GM23338 (cell line): ENCODE measurements around the gene PEX11A. TPM values are rescaled to one million over a fixed set of nuclear protein-coding genes. Genes with fewer than 3 reads are reported as not detected.

Experiments used
- ATAC-seq: fragments of 200-7000 bp; cut with Tn5 transposase; 3 replicates; pipeline ENCODE4 v1.9.1; 2020
- DNase-seq: peaks from one replicate; pipeline ENCODE4 v3.0.0-alpha.2; 2015; ENCODE audit warnings: low spot score
- H2AFZ ChIP-seq: fragments of 200-600 bp; sonication (generic); 2 replicates; pipeline ENCODE4 v1.8.0; 2016; ENCODE audit warnings: antibody characterized with exemption, mild to moderate bottlenecking, moderate library complexity
- H3F3A ChIP-seq: fragments of 200-600 bp; sonication (generic); replicated peaks from 2 replicates; pipeline ENCODE4 v1.8.0; 2017; ENCODE audit warnings: antibody characterized with exemption, mixed run types, low read depth
- H3K27ac ChIP-seq: fragments of 200-600 bp; sonication (generic); 2 replicates; pipeline ENCODE4 v1.6.1; 2016; ENCODE audit warnings: low read depth
- H3K27me3 ChIP-seq: fragments of 200-600 bp; sonication (generic); 2 replicates; pipeline ENCODE4 v1.8.0; 2016; ENCODE audit warnings: mild to moderate bottlenecking, mixed run types, moderate library complexity; ENCODE audit not compliant: insufficient read depth
- H3K36me3 ChIP-seq: fragments of 200-600 bp; sonication (generic); 2 replicates; pipeline ENCODE4 v1.8.0; 2016; ENCODE audit warnings: mild to moderate bottlenecking; ENCODE audit not compliant: insufficient read depth
- H3K4me1 ChIP-seq: fragments of 200-600 bp; sonication (generic); 2 replicates; pipeline ENCODE4 v1.8.0; 2016; ENCODE audit warnings: mild to moderate bottlenecking, moderate library complexity; ENCODE audit not compliant: insufficient read depth
- H3K4me2 ChIP-seq: fragments of 200-600 bp; sonication (generic); 2 replicates; pipeline ENCODE4 v1.7.1; 2017; ENCODE audit warnings: mixed run types
- H3K4me3 ChIP-seq: fragments of 200-600 bp; sonication (generic); 2 replicates; pipeline ENCODE4 v1.6.1; 2016; ENCODE audit warnings: mixed run types
- H3K79me2 ChIP-seq: fragments of 200-600 bp; sonication (generic); replicated peaks from 2 replicates; pipeline ENCODE4 v1.8.0; 2017; ENCODE audit warnings: mild to moderate bottlenecking; ENCODE audit not compliant: insufficient read depth
- H3K9me2 ChIP-seq: fragments of 200-600 bp; sonication (generic); 2 replicates; pipeline ENCODE4 v1.8.0; 2017; ENCODE audit not compliant: insufficient read depth
- H4K20me1 ChIP-seq: fragments of 200-600 bp; sonication (generic); replicated peaks from 2 replicates; pipeline ENCODE4 v1.8.0; 2017; ENCODE audit warnings: mild to moderate bottlenecking; ENCODE audit not compliant: insufficient read depth
- H3K27ac Mint-ChIP-seq: 2 replicates; pipeline ENCODE4 v1.8.0; 2020; ENCODE audit warnings: inconsistent platforms, mild to moderate bottlenecking, moderate library complexity, mixed read lengths
- H3K27me3 Mint-ChIP-seq: 3 replicates; pipeline ENCODE4 v1.8.0; 2022; ENCODE audit warnings: low read depth, mild to moderate bottlenecking, moderate library complexity, mixed read lengths, inconsistent platforms; ENCODE audit not compliant: insufficient read depth, poor library complexity
- H3K36me3 Mint-ChIP-seq: 3 replicates; pipeline ENCODE4 v1.8.0; 2021; ENCODE audit warnings: low read depth, mild to moderate bottlenecking, inconsistent platforms, moderate library complexity, mixed read lengths
- H3K4me1 Mint-ChIP-seq: 3 replicates; pipeline ENCODE4 v1.8.0; 2020; ENCODE audit warnings: mild to moderate bottlenecking, inconsistent platforms, mixed read lengths
- H3K4me3 Mint-ChIP-seq: 3 replicates; pipeline ENCODE4 v1.8.0; 2021; ENCODE audit warnings: moderate library complexity, mild to moderate bottlenecking, inconsistent platforms, mixed read lengths
- H3K9me3 Mint-ChIP-seq: 3 replicates; pipeline ENCODE4 v1.8.0; 2020; ENCODE audit warnings: moderate library complexity, mild to moderate bottlenecking, inconsistent platforms, mixed read lengths
- CREB1 ChIP-seq: fragments of 250-450 bp; sonication (Bioruptor Pico); IDR thresholded peaks from 2 replicates; pipeline ENCODE4 v1.5.0; 2020; ENCODE audit warnings: low read depth, mild to moderate bottlenecking, moderate library complexity
- EZH2phosphoT487 ChIP-seq: fragments of 200-600 bp; sonication (generic); IDR thresholded peaks from one replicate; pipeline ENCODE4 v1.8.1; 2018; ENCODE audit warnings: antibody characterized with exemption; ENCODE audit not compliant: unreplicated experiment
- NANOG ChIP-seq: IDR thresholded peaks from 2 replicates; pipeline ENCODE4 v1.6.1; 2016; ENCODE audit warnings: antibody characterized with exemption, borderline replicate concordance
- POLR2AphosphoS5 ChIP-seq: IDR thresholded peaks from 2 replicates; pipeline ENCODE4 v1.6.1; 2016; ENCODE audit warnings: antibody characterized with exemption, low read depth
- STAT1 ChIP-seq: IDR thresholded peaks from one replicate; pipeline ENCODE4 v1.6.1; 2016; ENCODE audit warnings: antibody characterized with exemption; ENCODE audit not compliant: unreplicated experiment
- polyA plus RNA-seq: library from polyadenylated mRNA; unstranded; fragments of >200 nt; fragmentation: Nextera tagmentation; extraction: Ambion mirVana; gene quantifications from 2 replicates; pipeline ENCODE4 v1.2.1, GENCODE V29; 2016
- total RNA-seq: library from RNA; depleted of rRNA; stranded (reverse); fragments of >200 nt; shearing (Covaris generic); gene quantifications from 2 replicates; pipeline ENCODE4 v1.2.3, GENCODE V29; 2014
- TF ChIP-seq, protein P1 (sequence below): IDR thresholded peaks from one replicate; pipeline ENCODE4 v1.6.1; 2018; ENCODE audit warnings: antibody characterized with exemption; ENCODE audit not compliant: unreplicated experiment
- TF ChIP-seq, protein P2 (sequence below): fragments of 250-450 bp; sonication (Bioruptor Pico); IDR thresholded peaks from 2 replicates; pipeline ENCODE4 v1.5.0; 2020; ENCODE audit warnings: mild to moderate bottlenecking, moderate library complexity

PEX11A gene
- total and polyA plus RNA-seq, 2 experiments from 2014 or later: 2.1 to 4.8 TPM

DNA sequence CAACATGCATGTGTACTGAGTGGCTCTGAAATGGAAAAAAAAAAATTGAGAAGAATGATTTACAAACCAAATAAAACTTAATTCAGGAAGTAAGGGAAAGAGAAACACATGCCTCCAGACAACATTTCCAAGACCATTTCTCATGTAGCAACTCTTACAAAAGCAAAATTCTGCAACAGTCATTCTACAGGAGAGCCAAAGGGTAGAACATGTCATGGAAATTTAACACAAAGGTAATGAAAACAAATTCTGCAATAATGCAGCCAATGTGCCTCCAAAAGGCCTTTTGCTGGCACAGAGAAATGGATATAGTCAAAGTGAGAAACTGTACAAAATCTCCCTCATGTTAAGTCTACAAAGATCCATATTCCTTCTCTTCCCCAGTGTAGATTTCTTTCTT lies 4.0 kb downstream of the PEX11A start:
- Histone ChIP-seq H3K79me2 (no peaks in the 10 kb centered on the region), H3K27ac (no peak overlapping the region), H2AFZ (no peak overlapping the region), H4K20me1 (no peaks in the 10 kb centered on the region; the same call in 1 of the 2 replicates), H3K4me2 (no peak overlapping the region), H3F3A (no peaks in the 10 kb centered on the region), H3K27me3 (no peaks in the 10 kb centered on the region), H3K9me2 (no peaks in the 10 kb centered on the region), H3K4me3 (no peak overlapping the region), H3K36me3 (no peaks in the 10 kb centered on the region), H3K4me1 (no peaks in the 10 kb centered on the region)
- Mint-ChIP-seq H3K27ac (no peak overlapping the region), H3K9me3 (no peaks in the 10 kb centered on the region), H3K4me3 (no peak overlapping the region), H3K27me3 (peaks cover 7% of the 10 kb centered on the region), H3K36me3 (no peaks in the 10 kb centered on the region), H3K4me1 (peaks cover 3% of the 10 kb centered on the region; the same call in 2 of the 3 replicates)
- DNase-seq (no peak), ATAC-seq (no peak)
- TF ChIP-seq, protein P1, sequence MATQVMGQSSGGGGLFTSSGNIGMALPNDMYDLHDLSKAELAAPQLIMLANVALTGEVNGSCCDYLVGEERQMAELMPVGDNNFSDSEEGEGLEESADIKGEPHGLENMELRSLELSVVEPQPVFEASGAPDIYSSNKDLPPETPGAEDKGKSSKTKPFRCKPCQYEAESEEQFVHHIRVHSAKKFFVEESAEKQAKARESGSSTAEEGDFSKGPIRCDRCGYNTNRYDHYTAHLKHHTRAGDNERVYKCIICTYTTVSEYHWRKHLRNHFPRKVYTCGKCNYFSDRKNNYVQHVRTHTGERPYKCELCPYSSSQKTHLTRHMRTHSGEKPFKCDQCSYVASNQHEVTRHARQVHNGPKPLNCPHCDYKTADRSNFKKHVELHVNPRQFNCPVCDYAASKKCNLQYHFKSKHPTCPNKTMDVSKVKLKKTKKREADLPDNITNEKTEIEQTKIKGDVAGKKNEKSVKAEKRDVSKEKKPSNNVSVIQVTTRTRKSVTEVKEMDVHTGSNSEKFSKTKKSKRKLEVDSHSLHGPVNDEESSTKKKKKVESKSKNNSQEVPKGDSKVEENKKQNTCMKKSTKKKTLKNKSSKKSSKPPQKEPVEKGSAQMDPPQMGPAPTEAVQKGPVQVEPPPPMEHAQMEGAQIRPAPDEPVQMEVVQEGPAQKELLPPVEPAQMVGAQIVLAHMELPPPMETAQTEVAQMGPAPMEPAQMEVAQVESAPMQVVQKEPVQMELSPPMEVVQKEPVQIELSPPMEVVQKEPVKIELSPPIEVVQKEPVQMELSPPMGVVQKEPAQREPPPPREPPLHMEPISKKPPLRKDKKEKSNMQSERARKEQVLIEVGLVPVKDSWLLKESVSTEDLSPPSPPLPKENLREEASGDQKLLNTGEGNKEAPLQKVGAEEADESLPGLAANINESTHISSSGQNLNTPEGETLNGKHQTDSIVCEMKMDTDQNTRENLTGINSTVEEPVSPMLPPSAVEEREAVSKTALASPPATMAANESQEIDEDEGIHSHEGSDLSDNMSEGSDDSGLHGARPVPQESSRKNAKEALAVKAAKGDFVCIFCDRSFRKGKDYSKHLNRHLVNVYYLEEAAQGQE: no peak
- TF ChIP-seq EZH2phosphoT487 (no peak), STAT1 (no peak)

DNA sequence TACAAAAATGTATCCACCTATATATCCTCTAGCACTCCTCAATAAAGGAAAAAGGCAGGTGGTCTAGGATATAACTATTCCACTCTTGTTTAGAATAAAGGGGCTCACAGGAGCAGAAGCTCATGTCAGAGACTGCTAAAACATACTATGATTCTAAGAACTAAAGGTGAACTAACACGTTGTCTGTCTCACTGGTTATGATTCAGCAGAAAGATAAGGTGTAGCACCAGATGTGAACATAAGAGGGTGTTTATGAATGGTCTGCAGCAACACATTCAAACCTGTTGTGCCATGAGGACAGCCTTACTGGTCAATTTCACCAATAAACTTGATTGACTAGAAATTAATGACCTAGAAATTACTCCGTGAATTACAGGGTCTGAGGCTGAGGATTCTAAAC lies 4.6 kb downstream of the PEX11A start:
- H3K27ac ChIP-seq: no peak overlapping the region
- no peak for DNase-seq
- Mint-ChIP-seq H3K36me3 (no peaks in the 10 kb centered on the region), H3K4me3 (no peak overlapping the region), H3K27ac (no peak overlapping the region), H3K4me1 (peaks cover 1% of the 10 kb centered on the region; the same call in 2 of the 3 replicates), H3K27me3 (peaks cover 4% of the 10 kb centered on the region), H3K9me3 (no peaks in the 10 kb centered on the region)
- H4K20me1 ChIP-seq: no peaks in the 10 kb centered on the region; the same call in 1 of the 2 replicates
- H3K4me3 ChIP-seq: no peak overlapping the region
- no peaks in the 10 kb centered on the region for H3K9me2 ChIP-seq
- no peak overlapping the region for H2AFZ ChIP-seq
- no peaks in the 10 kb centered on the region for H3K79me2 ChIP-seq
- no peaks in the 10 kb centered on the region for H3F3A ChIP-seq
- TF ChIP-seq, protein P2, sequence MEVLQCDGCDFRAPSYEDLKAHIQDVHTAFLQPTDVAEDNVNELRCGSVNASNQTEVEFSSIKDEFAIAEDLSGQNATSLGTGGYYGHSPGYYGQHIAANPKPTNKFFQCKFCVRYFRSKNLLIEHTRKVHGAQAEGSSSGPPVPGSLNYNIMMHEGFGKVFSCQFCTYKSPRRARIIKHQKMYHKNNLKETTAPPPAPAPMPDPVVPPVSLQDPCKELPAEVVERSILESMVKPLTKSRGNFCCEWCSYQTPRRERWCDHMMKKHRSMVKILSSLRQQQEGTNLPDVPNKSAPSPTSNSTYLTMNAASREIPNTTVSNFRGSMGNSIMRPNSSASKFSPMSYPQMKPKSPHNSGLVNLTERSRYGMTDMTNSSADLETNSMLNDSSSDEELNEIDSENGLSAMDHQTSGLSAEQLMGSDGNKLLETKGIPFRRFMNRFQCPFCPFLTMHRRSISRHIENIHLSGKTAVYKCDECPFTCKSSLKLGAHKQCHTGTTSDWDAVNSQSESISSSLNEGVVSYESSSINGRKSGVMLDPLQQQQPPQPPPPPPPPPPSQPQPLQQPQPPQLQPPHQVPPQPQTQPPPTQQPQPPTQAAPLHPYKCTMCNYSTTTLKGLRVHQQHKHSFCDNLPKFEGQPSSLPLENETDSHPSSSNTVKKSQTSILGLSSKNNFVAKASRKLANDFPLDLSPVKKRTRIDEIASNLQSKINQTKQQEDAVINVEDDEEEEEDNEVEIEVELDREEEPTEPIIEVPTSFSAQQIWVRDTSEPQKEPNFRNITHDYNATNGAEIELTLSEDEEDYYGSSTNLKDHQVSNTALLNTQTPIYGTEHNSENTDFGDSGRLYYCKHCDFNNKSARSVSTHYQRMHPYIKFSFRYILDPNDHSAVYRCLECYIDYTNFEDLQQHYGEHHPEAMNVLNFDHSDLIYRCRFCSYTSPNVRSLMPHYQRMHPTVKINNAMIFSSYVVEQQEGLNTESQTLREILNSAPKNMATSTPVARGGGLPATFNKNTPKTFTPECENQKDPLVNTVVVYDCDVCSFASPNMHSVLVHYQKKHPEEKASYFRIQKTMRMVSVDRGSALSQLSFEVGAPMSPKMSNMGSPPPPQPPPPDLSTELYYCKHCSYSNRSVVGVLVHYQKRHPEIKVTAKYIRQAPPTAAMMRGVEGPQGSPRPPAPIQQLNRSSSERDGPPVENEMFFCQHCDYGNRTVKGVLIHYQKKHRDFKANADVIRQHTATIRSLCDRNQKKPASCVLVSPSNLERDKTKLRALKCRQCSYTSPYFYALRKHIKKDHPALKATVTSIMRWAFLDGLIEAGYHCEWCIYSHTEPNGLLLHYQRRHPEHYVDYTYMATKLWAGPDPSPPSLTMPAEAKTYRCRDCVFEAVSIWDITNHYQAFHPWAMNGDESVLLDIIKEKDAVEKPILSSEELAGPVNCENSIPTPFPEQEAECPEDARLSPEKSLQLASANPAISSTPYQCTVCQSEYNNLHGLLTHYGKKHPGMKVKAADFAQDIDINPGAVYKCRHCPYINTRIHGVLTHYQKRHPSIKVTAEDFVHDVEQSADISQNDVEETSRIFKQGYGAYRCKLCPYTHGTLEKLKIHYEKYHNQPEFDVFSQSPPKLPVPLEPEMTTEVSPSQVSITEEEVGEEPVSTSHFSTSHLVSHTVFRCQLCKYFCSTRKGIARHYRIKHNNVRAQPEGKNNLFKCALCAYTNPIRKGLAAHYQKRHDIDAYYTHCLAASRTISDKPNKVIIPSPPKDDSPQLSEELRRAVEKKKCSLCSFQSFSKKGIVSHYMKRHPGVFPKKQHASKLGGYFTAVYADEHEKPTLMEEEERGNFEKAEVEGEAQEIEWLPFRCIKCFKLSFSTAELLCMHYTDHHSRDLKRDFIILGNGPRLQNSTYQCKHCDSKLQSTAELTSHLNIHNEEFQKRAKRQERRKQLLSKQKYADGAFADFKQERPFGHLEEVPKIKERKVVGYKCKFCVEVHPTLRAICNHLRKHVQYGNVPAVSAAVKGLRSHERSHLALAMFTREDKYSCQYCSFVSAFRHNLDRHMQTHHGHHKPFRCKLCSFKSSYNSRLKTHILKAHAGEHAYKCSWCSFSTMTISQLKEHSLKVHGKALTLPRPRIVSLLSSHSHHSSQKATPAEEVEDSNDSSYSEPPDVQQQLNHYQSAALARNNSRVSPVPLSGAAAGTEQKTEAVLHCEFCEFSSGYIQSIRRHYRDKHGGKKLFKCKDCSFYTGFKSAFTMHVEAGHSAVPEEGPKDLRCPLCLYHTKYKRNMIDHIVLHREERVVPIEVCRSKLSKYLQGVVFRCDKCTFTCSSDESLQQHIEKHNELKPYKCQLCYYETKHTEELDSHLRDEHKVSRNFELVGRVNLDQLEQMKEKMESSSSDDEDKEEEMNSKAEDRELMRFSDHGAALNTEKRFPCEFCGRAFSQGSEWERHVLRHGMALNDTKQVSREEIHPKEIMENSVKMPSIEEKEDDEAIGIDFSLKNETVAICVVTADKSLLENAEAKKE (CRISPR knock-in tag): no peak
- TF ChIP-seq POLR2AphosphoS5 (no peak), NANOG (no peak), CREB1 (no peak)
- no peaks in the 10 kb centered on the region for H3K27me3 ChIP-seq
- no peak for ATAC-seq
- no peaks in the 10 kb centered on the region for H3K4me1 ChIP-seq
- no peaks in the 10 kb centered on the region for H3K36me3 ChIP-seq
- no peak overlapping the region for H3K4me2 ChIP-seq
